ENCODE data around the gene PRDM16.

DNA sequence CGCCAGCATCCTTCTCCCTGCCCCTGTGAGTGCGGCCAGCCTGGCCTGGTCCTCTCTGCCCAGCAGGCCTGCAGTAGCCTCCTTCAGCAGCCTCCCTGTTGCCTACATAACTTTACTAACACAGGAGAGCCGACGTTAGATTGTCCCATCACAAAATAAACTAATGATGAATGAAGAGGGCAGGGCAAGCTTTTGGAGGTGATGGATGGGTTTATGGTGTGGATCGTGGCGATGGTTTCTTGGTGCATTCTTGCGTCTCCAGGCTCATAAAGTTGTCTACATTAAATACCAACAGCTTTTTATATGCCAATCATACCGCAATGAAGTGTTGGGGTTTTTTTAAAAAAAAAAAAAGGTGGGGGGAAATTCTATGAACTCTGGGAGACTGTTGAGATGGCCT, 164.5 kb downstream of the PRDM16 start:
- TF ChIP-seq, protein P1, sequence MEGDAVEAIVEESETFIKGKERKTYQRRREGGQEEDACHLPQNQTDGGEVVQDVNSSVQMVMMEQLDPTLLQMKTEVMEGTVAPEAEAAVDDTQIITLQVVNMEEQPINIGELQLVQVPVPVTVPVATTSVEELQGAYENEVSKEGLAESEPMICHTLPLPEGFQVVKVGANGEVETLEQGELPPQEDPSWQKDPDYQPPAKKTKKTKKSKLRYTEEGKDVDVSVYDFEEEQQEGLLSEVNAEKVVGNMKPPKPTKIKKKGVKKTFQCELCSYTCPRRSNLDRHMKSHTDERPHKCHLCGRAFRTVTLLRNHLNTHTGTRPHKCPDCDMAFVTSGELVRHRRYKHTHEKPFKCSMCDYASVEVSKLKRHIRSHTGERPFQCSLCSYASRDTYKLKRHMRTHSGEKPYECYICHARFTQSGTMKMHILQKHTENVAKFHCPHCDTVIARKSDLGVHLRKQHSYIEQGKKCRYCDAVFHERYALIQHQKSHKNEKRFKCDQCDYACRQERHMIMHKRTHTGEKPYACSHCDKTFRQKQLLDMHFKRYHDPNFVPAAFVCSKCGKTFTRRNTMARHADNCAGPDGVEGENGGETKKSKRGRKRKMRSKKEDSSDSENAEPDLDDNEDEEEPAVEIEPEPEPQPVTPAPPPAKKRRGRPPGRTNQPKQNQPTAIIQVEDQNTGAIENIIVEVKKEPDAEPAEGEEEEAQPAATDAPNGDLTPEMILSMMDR (IDR thresholded peaks at IDR 0.05; ENCODE audit: low read length) = no peak
- no peak for TF ChIP-seq EZH2 (IDR thresholded peaks at IDR 0.05; ENCODE audit: borderline replicate concordance, low read length)

Measured in OCI-LY1 (cell line).